DOHH2 (cell line): ENCODE results near the gene TFF1.

Experiments used
- H3F3A ChIP-seq: fragments of 200-600 bp; sonication (generic), shearing (Covaris generic); 2 replicates; pipeline ENCODE4 v1.6.0; 2016; ENCODE audit warnings: antibody characterized with exemption, mild to moderate bottlenecking; ENCODE audit not compliant: control insufficient read depth, insufficient read depth
- H3K27ac ChIP-seq: fragments of 200-600 bp; sonication (generic); 2 replicates; pipeline ENCODE4 v1.5.1; 2014; ENCODE audit warnings: low read depth, mild to moderate bottlenecking, low read length, moderate library complexity
- H3K27me3 ChIP-seq: fragments of 200-600 bp; sonication (generic); 2 replicates; pipeline ENCODE4 v1.6.1; 2014; ENCODE audit warnings: mild to moderate bottlenecking, low read length, mixed read lengths; ENCODE audit not compliant: control insufficient read depth
- H3K36me3 ChIP-seq: fragments of 200-600 bp; sonication (generic); 2 replicates; pipeline ENCODE4 v1.6.1; 2014; ENCODE audit warnings: mild to moderate bottlenecking, low read length, moderate library complexity, mixed read lengths; ENCODE audit not compliant: control insufficient read depth
- H3K4me1 ChIP-seq: fragments of 200-600 bp; sonication (generic); 2 replicates; pipeline ENCODE4 v1.6.1; 2014; ENCODE audit warnings: mild to moderate bottlenecking, low read length, mixed read lengths; ENCODE audit not compliant: control insufficient read depth
- H3K4me2 ChIP-seq: fragments of 200-600 bp; sonication (generic); 2 replicates; pipeline ENCODE4 v1.6.0; 2014; ENCODE audit warnings: mild to moderate bottlenecking, low read length, moderate library complexity
- H3K4me3 ChIP-seq: fragments of 200-600 bp; sonication (generic); 2 replicates; pipeline ENCODE4 v1.5.1; 2014; ENCODE audit warnings: mild to moderate bottlenecking, low read length, mixed read lengths
- H3K79me2 ChIP-seq: fragments of 200-600 bp; sonication (generic); 2 replicates; pipeline ENCODE4 v1.6.1; 2014; ENCODE audit warnings: mild to moderate bottlenecking, low read length, mixed read lengths; ENCODE audit not compliant: control insufficient read depth
- H3K9me2 ChIP-seq: fragments of 200-600 bp; sonication (generic); replicated peaks from 2 replicates; pipeline ENCODE4 v1.6.1; 2014; ENCODE audit warnings: mild to moderate bottlenecking, low read length, mixed read lengths; ENCODE audit not compliant: control insufficient read depth
- H3K9me3 ChIP-seq: fragments of 200-600 bp; sonication (generic); 2 replicates; pipeline ENCODE4 v1.6.1; 2014; ENCODE audit warnings: antibody characterized with exemption, low read length, mixed read lengths; ENCODE audit not compliant: control insufficient read depth, insufficient read depth
- H4K20me1 ChIP-seq: fragments of 200-600 bp; sonication (generic); 2 replicates; pipeline ENCODE4 v1.6.0; 2014; ENCODE audit warnings: low read depth, mild to moderate bottlenecking, antibody characterized with exemption, low read length, moderate library complexity; ENCODE audit not compliant: control insufficient read depth, insufficient read depth
- CTCF ChIP-seq: fragments of 200-600 bp; sonication (generic); IDR thresholded peaks from one replicate; pipeline ENCODE4 v1.5.1; 2014; ENCODE audit warnings: antibody characterized with exemption, mild to moderate bottlenecking, low read depth, low read length; ENCODE audit not compliant: poor library complexity, severe bottlenecking
- EZH2phosphoT487 ChIP-seq: fragments of 200-600 bp; sonication (generic); IDR thresholded peaks from 2 replicates; pipeline ENCODE4 v1.6.1; 2017; ENCODE audit warnings: borderline replicate concordance, mild to moderate bottlenecking, antibody characterized with exemption, low read length, moderate library complexity, mixed read lengths

TFF1 gene

GRCh38 chr21:42336054-42336453 is 30.3 kb downstream of the TFF1 start:
- H3K4me1 ChIP-seq, result peaks cover 6% of the 10 kb centered on the region; the same call in 1 of the 2 replicates
- peaks cover 5% of the 10 kb centered on the region; the same call in 1 of the 2 replicates for H3F3A ChIP-seq
- no peaks in the 10 kb centered on the region for H3K79me2 ChIP-seq
- no peak overlapping the region for H3K4me3 ChIP-seq
- H3K9me3 ChIP-seq, result no peaks in the 10 kb centered on the region
- TF ChIP-seq CTCF (no peak), EZH2phosphoT487 (no peak)
- H3K27ac ChIP-seq, result no peak overlapping the region
- H3K36me3 ChIP-seq, result no peaks in the 10 kb centered on the region
- H3K27me3 ChIP-seq, result peaks cover 23% of the 10 kb centered on the region
- H3K9me2 ChIP-seq, result no peaks in the 10 kb centered on the region
- no peak overlapping the region for H3K4me2 ChIP-seq
- H4K20me1 ChIP-seq, result no peaks in the 10 kb centered on the region

GRCh38 chr21:42332557-42333317 is 33.6 kb downstream of the TFF1 start:
- Histone ChIP-seq H3F3A (peaks cover 5% of the 10 kb centered on the region; the same call in 1 of the 2 replicates), H3K4me2 (no peak overlapping the region), H3K4me1 (peaks cover 6% of the 10 kb centered on the region; the same call in 1 of the 2 replicates), H3K9me2 (no peaks in the 10 kb centered on the region), H3K36me3 (no peaks in the 10 kb centered on the region), H3K9me3 (no peaks in the 10 kb centered on the region), H3K4me3 (no peak overlapping the region), H3K79me2 (no peaks in the 10 kb centered on the region), H3K27me3 (peaks cover 36% of the 10 kb centered on the region), H3K27ac (no peak overlapping the region), H4K20me1 (no peaks in the 10 kb centered on the region)
- no peak for TF ChIP-seq EZH2phosphoT487
- TF ChIP-seq CTCF, result no peak

GRCh38 chr21:42331660-42332059 is 34.7 kb downstream of the TFF1 start:
- no peaks in the 10 kb centered on the region for H4K20me1 ChIP-seq

More at GRCh38 chr21:42331660-42332059, 34.7 kb downstream of the TFF1 start:
- Histone ChIP-seq H3F3A (peaks cover 4% of the 10 kb centered on the region; the same call in 1 of the 2 replicates), H3K36me3 (no peaks in the 10 kb centered on the region), H3K27ac (no peak overlapping the region), H3K4me3 (no peak overlapping the region), H3K9me3 (no peaks in the 10 kb centered on the region), H3K27me3 (peaks cover 30% of the 10 kb centered on the region), H3K4me1 (peaks cover 6% of the 10 kb centered on the region; the same call in 1 of the 2 replicates), H3K9me2 (no peaks in the 10 kb centered on the region), H3K79me2 (no peaks in the 10 kb centered on the region), H3K4me2 (no peak overlapping the region)
- TF ChIP-seq EZH2phosphoT487 (no peak), CTCF (no peak)
